PC-9 (cell line): ENCODE data around the gene LIMCH1. TPM values are rescaled to one million over a fixed set of nuclear protein-coding genes. Genes with fewer than 3 reads are reported as not detected.

Experiments
- BruUV-seq: library from RNA; stranded (reverse); fragments of 400-500 nt; replicated peaks from 2 replicates; lab custom pipeline; 2021; lab: Mats Ljungman, UMichigan
- CTCF ChIA-PET: fragments of 300-600 bp; sonication (Branson Sonifier 250); formaldehyde crosslinking; loops from one replicate; lab custom pipeline; 2022; ENCODE audit warnings: antibody characterized with exemption; lab: Charles Lee
- POLR2A ChIA-PET: fragments of 300-600 bp; sonication (Branson Sonifier 250); formaldehyde crosslinking; loops from one replicate; lab custom pipeline; 2022; ENCODE audit warnings: antibody characterized with exemption; ENCODE audit not compliant: unreplicated experiment; lab: Charles Lee
- DNase-seq, 2 experiments: peaks; one replicate each; pipeline versions ENCODE4 v3.0.0 to v3.0.0-alpha.2; 2015 to 2022; ENCODE audit warnings: mixed read lengths in 1 of 2
- H2AFZ ChIP-seq: fragments of 200-600 bp; sonication (generic); 2 replicates; pipeline ENCODE4 v1.8.1; 2017; ENCODE audit warnings: antibody characterized with exemption
- H3F3A ChIP-seq: fragments of 200-600 bp; sonication (generic); 2 replicates; pipeline ENCODE4 v1.8.1; 2017; ENCODE audit warnings: antibody characterized with exemption, mild to moderate bottlenecking, low read depth; ENCODE audit not compliant: insufficient read depth
- H3K27ac ChIP-seq: fragments of 200-600 bp; sonication (generic); 2 replicates; pipeline ENCODE4 v1.6.1; 2016; ENCODE audit warnings: mixed run types
- H3K27me3 ChIP-seq: fragments of 200-600 bp; sonication (generic); 2 replicates; pipeline ENCODE4 v1.6.1; 2016; ENCODE audit warnings: low read depth, mixed run types; ENCODE audit not compliant: insufficient read depth
- H3K36me3 ChIP-seq: fragments of 200-600 bp; sonication (generic); 2 replicates; pipeline ENCODE4 v1.6.1; 2016; ENCODE audit warnings: low read depth, mixed run types
- H3K4me1 ChIP-seq: fragments of 200-600 bp; sonication (generic); replicated peaks from 2 replicates; pipeline ENCODE4 v1.6.1; 2016; ENCODE audit warnings: mixed run types; ENCODE audit not compliant: insufficient read depth
- H3K4me2 ChIP-seq: fragments of 200-600 bp; sonication (generic); 2 replicates; pipeline ENCODE4 v1.6.1; 2017; ENCODE audit warnings: mixed run types
- H3K4me3 ChIP-seq: fragments of 200-600 bp; sonication (generic); 2 replicates; pipeline ENCODE4 v1.6.1; 2016; ENCODE audit warnings: mixed run types
- H3K79me2 ChIP-seq: fragments of 200-600 bp; sonication (generic); 2 replicates; pipeline ENCODE4 v1.6.1; 2017; ENCODE audit warnings: low read depth, mixed run types
- H3K9me2 ChIP-seq: fragments of 200-600 bp; sonication (generic); 2 replicates; pipeline ENCODE4 v1.8.1; 2017; ENCODE audit warnings: mild to moderate bottlenecking; ENCODE audit not compliant: insufficient read depth
- H3K9me3 ChIP-seq: fragments of 200-600 bp; sonication (generic); 2 replicates; pipeline ENCODE4 v1.8.1; 2016; ENCODE audit warnings: low read depth; ENCODE audit not compliant: insufficient read depth
- H4K20me1 ChIP-seq: fragments of 200-600 bp; sonication (generic); 2 replicates; pipeline ENCODE4 v1.8.1; 2017; ENCODE audit not compliant: insufficient read depth
- EZH2 ChIP-seq: fragments of 200-600 bp; sonication (generic); IDR thresholded peaks from 2 replicates; pipeline ENCODE4 v1.8.0; 2017; ENCODE audit warnings: antibody characterized with exemption, low read depth
- intact Hi-C: fragments of 100-400 bp; cut with micrococcal nuclease; formaldehyde crosslinking; loops from one replicate; pipeline ENCODE4 v1.10.0; 2022; ENCODE audit not compliant: unreplicated experiment
- total RNA-seq: library from RNA; stranded (reverse); gene quantifications from 2 replicates; pipeline ENCODE4 v1.2.3, GENCODE V29; 2021
- TF ChIP-seq, protein P1 (sequence below): fragments of 200-600 bp; sonication (generic); conservative IDR thresholded peaks from 2 replicates; pipeline ENCODE4 v1.6.1; 2017; ENCODE audit warnings: mixed run types, antibody characterized with exemption, mild to moderate bottlenecking, moderate library complexity

LIMCH1 gene
- total RNA-seq, 1 experiment from 2014 or later = 339 TPM

DNA sequence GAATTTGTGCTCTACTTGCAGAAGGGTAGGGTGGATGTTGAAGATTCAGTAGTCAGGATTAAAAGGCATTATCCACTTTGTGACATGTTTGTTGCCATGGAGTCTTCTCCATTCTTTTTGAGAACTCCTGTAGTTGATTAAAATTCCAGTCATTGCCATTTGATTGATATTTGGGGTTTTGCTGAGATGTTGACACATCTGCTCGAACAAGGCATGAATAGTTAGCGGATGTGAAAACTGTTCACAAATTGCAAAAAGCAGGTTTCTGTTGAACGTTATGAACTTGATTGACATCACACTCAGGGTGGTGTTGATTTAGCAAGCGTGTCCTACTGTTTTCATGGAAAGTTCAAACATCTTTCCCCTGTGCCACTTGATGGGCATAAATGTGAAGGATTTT lies 16.9 kb downstream of the LIMCH1 start:
- Histone ChIP-seq H3F3A (peaks cover 8% of the 10 kb centered on the region; the same call in 1 of the 2 replicates), H3K4me3 (no peak overlapping the region), H3K27me3 (no peaks in the 10 kb centered on the region), H3K79me2 (no peaks in the 10 kb centered on the region), H3K36me3 (no peaks in the 10 kb centered on the region), H3K4me1 (peaks cover 9% of the 10 kb centered on the region), H3K27ac (no peak overlapping the region), H3K4me2 (no peak overlapping the region), H4K20me1 (no peaks in the 10 kb centered on the region; the same call in 1 of the 2 replicates), H3K9me2 (no peaks in the 10 kb centered on the region), H3K9me3 (no peaks in the 10 kb centered on the region; the same call in 1 of the 2 replicates), H2AFZ (no peak overlapping the region)
- no peak for TF ChIP-seq EZH2
- TF ChIP-seq, protein P1, sequence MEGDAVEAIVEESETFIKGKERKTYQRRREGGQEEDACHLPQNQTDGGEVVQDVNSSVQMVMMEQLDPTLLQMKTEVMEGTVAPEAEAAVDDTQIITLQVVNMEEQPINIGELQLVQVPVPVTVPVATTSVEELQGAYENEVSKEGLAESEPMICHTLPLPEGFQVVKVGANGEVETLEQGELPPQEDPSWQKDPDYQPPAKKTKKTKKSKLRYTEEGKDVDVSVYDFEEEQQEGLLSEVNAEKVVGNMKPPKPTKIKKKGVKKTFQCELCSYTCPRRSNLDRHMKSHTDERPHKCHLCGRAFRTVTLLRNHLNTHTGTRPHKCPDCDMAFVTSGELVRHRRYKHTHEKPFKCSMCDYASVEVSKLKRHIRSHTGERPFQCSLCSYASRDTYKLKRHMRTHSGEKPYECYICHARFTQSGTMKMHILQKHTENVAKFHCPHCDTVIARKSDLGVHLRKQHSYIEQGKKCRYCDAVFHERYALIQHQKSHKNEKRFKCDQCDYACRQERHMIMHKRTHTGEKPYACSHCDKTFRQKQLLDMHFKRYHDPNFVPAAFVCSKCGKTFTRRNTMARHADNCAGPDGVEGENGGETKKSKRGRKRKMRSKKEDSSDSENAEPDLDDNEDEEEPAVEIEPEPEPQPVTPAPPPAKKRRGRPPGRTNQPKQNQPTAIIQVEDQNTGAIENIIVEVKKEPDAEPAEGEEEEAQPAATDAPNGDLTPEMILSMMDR = no peak
- DNase-seq = no peak
- POLR2A ChIA-PET = interaction anchor here (0.6 kb wide), 1 partner anchor 51 kb away, joined by 4 read pairs; no protein-coding TSS in a partner anchor
- CTCF ChIA-PET = no interaction called here
- no TSS peak for BruUV-seq
- intact Hi-C loops = no loop called here

DNA sequence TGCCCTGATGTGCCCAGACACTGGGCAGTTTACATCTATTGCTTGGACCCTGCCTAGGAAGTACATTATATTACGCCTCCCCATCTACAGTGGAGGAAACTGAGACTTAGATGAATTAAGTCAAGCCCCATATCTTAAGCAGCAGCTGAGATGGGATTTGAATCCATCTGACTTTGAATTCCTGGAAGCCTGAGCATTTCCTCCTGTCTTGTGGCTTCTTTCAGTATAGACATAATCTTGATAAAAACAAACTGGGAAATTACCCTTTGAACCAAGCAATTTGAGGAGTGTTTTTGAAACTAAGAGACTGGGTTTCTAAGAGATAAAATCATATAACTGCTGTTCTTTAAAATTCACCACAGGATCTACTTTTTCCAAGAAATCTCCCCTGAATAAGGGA lies 18.6 kb downstream of the LIMCH1 start:
- Histone ChIP-seq H3K9me2 (no peaks in the 10 kb centered on the region), H2AFZ (no peak overlapping the region), H3K27me3 (no peaks in the 10 kb centered on the region), H3K4me1 (no peaks in the 10 kb centered on the region), H3K27ac (no peak overlapping the region), H4K20me1 (no peaks in the 10 kb centered on the region; the same call in 1 of the 2 replicates), H3K36me3 (no peaks in the 10 kb centered on the region), H3K4me3 (no peak overlapping the region), H3K4me2 (no peak overlapping the region), H3K9me3 (no peaks in the 10 kb centered on the region), H3F3A (no peaks in the 10 kb centered on the region), H3K79me2 (no peaks in the 10 kb centered on the region)
- ChIA-PET POLR2A (interaction anchor here (0.6 to 0.7 kb wide), 2 partner anchors 25 to 81 kb away, joined by 3 to 4 read pairs; no protein-coding TSS in a partner anchor), CTCF (no interaction called here)
- no TSS peak for BruUV-seq
- TF ChIP-seq, protein P1 = no peak
- TF ChIP-seq EZH2 = no peak
- intact Hi-C loops = no loop called here
- no peak for DNase-seq

DNA sequence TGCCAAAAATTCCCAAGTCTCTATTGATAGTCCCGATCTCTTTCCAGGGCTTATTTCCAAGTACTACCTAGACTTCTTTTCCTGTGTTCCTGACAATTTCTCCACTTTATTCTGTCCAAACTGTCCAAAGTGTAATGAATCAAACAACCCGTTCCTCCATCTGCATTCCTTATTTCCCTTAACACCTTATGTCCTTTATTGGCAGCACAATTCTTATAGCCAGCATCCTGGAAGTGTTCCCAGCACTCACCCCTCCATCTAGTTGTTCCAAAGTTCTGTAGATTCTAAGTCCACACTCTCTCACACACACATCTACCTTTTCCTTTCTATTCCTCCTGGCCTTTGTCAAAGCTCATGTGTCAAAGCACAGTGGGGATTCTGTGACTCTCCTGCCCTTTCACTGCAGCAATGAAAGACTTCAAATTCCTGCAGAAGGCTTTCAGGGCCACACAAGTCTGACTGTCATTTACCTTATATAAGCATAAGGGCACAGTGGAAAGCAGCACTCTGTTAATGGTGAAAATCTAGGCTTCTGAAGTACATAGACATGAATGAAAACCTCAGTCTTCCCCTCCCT lies 22.1 kb downstream of the LIMCH1 start:
- ChIA-PET POLR2A (no interaction called here), CTCF (no interaction called here)
- no peak overlapping the region for H3K4me2 ChIP-seq
- no peaks in the 10 kb centered on the region for H3K9me3 ChIP-seq
- no peaks in the 10 kb centered on the region for H3K36me3 ChIP-seq
- no TSS peak for BruUV-seq
- no peaks in the 10 kb centered on the region for H3K27me3 ChIP-seq
- TF ChIP-seq, protein P1 = no peak
- TF ChIP-seq EZH2 = no peak
- H2AFZ ChIP-seq = no peak overlapping the region
- no peak overlapping the region for H3K27ac ChIP-seq
- no peaks in the 10 kb centered on the region; the same call in 1 of the 2 replicates for H3K79me2 ChIP-seq
- no peak for DNase-seq
- no peaks in the 10 kb centered on the region for H3K4me1 ChIP-seq
- no peak overlapping the region for H3K4me3 ChIP-seq
- H3K9me2 ChIP-seq = no peaks in the 10 kb centered on the region
- no peaks in the 10 kb centered on the region; the same call in 1 of the 2 replicates for H4K20me1 ChIP-seq
- intact Hi-C loops = no loop called here
- H3F3A ChIP-seq = no peaks in the 10 kb centered on the region
